LHCN-M2 (cell line): Measurements from ENCODE around the gene PER1. TPM values are rescaled to one million over a fixed set of nuclear protein-coding genes. Genes with fewer than 3 reads are reported as not detected.

Source experiments
- DNase-seq: peaks from one replicate; pipeline ENCODE4 v3.0.0-alpha.2; 2012; ENCODE audit warnings: low read depth
- polyA plus RNA-seq: library from polyadenylated mRNA; unstranded; fragments of >200 nt; gene quantifications from one replicate; pipeline ENCODE4 v1.2.1, GENCODE V29; 2012; ENCODE audit warnings: missing spikeins
- total RNA-seq: library from RNA; depleted of rRNA; stranded (reverse); fragments of >200 nt; gene quantifications from 2 replicates; pipeline ENCODE4 v1.2.3, GENCODE V29; 2014; rRNA removed

Gene PER1, protein sequence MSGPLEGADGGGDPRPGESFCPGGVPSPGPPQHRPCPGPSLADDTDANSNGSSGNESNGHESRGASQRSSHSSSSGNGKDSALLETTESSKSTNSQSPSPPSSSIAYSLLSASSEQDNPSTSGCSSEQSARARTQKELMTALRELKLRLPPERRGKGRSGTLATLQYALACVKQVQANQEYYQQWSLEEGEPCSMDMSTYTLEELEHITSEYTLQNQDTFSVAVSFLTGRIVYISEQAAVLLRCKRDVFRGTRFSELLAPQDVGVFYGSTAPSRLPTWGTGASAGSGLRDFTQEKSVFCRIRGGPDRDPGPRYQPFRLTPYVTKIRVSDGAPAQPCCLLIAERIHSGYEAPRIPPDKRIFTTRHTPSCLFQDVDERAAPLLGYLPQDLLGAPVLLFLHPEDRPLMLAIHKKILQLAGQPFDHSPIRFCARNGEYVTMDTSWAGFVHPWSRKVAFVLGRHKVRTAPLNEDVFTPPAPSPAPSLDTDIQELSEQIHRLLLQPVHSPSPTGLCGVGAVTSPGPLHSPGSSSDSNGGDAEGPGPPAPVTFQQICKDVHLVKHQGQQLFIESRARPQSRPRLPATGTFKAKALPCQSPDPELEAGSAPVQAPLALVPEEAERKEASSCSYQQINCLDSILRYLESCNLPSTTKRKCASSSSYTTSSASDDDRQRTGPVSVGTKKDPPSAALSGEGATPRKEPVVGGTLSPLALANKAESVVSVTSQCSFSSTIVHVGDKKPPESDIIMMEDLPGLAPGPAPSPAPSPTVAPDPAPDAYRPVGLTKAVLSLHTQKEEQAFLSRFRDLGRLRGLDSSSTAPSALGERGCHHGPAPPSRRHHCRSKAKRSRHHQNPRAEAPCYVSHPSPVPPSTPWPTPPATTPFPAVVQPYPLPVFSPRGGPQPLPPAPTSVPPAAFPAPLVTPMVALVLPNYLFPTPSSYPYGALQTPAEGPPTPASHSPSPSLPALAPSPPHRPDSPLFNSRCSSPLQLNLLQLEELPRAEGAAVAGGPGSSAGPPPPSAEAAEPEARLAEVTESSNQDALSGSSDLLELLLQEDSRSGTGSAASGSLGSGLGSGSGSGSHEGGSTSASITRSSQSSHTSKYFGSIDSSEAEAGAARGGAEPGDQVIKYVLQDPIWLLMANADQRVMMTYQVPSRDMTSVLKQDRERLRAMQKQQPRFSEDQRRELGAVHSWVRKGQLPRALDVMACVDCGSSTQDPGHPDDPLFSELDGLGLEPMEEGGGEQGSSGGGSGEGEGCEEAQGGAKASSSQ (N-terminal part only)
- total RNA-seq = 12.6 and 18.2 TPM in 2 replicates
- 13.0 TPM for polyA plus RNA-seq

DNA sequence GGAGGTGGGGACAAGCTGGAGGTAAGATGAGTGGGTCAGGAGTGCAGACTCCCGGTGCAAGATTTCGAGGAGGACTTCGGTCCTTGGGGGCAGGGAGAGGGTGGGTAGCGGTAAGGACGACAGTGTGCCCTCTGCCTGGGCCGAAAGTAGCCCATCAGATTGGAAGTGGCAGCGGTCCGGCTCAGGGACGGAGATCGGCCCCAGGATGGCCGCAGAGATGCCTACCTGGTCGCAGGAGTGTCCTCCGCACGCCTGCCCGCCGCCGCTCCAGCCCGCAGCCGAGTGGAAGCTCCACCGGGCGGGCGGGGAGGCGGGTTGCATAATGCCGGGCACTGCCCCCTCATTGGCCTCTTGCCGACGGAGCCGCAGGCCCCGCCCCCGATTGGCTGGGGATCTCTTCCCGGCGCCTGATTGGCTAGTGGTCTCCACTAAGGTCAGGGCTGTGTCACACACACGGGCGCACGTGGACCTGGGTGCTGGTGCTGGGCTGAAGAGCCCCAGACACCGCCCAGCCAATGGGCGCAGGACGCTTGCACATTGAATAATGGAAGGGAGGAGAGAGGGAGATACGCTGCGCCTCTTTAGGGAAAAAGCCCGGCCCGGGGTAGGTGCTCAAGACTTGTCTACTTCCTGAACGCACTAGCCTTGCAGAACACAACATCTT is at the start of gene PER1:
Gene PER1 (minus strand): TSS at position 293 of the 664 bp plus-strand sequence. CDS start 1,698 bp downstream, outside the sequence.
- DNase-seq = peak; percentile 95

DNA sequence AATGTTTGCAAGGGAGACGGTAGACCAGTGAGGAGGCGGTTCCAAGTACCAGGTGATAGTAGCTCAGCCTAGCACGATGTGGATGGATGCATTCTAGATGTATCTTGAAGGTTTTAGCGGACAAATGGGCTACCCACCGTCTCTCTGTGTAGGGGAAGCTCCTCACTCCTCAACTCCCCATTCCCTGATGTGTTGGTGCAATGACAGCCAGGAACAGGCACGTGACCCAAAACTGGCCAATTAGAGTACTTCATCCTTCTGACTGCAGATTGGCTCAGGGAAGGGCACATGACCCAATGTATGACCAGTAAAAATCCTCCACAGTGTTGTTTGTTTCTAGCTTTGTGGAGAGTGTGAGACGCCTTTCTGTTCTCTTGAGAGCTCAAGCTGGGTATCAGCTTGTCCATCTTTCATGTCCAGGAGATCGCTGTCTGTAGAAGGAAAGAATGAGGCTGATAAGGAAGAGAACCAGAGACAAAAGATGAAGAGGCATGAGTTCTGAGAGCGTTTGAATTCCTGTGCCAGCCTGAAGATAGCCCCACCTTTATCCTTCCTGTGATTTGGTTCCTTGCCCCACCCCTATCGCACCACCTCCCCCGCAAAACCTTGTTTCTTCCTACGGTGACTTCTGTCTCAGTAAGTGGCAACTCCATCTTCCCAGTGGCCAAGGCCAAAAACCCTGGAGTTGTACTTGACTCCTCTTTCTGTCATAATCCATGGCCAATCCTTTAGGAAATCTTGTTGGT is 40.0 kb upstream of the PER1 start:
- peak; percentile 78 for DNase-seq

DNA sequence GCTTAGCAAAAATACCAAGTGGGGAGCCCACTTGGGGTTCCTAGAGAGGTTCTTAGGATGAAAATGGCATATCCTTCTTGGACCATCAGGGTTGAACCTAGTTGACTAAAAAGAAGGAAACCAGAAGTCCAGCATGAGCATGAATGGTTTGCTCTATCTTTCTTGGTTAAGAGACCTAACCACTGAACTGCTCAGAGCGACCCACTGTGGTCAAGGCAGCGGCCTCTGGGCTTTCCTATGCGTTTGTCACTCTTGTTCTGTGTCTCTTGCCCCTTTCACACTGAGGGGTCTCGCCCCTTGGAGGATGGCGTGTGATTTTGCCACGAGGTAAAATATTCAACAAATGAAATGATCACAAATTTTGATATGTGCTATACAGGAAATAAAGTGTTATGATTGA is 38.3 kb upstream of the PER1 start:
- DNase-seq = no peak

DNA sequence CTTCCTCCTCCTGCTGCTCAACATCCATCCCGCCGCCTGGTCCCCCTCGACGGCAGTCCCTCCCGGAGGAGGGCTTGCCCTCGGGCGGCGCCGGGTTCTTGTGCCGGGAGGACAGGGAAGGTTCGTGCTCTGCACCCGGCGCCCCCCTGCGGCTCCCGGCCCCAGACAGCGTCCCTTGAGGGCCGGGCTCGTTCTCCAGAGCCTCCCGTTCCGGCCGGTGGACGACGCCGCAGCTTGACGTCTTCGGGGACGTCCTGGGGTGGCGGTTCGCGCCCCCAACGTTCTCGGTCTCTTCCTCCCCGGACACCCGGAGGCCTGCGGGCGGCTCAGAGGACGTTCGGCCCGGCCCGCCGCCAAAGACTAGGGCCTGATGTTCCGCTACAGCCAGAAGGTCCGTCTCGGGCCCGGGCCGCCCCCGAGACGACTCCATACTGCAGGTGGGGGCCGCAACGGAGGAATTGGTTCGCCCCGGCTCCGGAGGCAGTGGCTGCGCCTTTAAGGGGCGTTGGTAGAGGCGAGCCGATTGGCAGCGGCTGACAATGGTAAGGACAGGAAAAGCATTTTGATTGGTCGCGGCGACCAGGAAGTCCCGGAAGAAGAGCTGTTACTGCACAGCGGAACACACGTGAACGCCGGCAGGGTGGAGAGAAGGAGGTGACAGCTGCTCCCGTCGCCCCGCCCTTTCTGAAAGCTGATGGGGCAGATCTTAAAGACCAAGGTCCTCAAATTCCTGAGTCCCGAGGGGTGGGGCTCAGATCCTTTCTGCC is 37.7 kb upstream of the PER1 start, which contains the start of gene BORCS6:
Gene BORCS6 (minus strand): TSS at position 470 of the 767 bp plus-strand sequence. CDS start 40 bp downstream, at position 430.
- peak; percentile 98 for DNase-seq

DNA sequence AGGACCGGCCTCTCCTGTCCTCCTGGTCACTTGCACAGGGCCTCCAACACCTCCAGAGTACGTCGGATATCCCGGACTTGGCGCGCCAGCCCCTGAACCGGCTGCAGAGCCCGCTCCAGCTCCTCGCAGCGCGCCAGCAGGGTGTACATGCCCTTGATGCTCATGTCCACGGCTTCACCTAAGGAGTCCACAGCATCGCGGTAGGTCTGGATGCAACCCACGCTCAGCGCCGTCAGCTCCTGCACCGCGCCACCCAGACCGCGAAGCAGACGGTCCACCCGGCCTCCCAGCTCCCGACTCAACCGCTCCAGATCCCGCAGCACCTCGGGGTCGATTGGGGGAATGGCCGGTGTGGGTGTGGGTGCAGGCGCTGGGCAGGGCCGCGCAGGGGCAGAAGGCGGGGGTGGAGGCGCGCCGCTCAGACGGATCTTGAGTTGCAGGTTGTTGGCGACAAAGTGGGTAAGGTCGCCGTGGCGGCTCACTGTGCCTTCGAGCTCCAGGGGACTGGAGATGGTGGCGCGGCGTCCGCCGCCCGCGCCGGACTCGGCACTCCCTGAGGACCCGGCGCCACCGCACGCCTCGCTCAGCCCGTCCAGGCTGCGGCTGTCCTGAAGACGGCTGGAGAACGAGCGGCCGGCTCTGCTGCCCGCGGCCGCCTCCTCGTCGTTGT is 37.0 kb upstream of the PER1 start:
- DNase-seq = no peak

GRCh38 chr17:8188263-8188839 is 36.1 kb upstream of the PER1 start:
- no peak for DNase-seq

DNA sequence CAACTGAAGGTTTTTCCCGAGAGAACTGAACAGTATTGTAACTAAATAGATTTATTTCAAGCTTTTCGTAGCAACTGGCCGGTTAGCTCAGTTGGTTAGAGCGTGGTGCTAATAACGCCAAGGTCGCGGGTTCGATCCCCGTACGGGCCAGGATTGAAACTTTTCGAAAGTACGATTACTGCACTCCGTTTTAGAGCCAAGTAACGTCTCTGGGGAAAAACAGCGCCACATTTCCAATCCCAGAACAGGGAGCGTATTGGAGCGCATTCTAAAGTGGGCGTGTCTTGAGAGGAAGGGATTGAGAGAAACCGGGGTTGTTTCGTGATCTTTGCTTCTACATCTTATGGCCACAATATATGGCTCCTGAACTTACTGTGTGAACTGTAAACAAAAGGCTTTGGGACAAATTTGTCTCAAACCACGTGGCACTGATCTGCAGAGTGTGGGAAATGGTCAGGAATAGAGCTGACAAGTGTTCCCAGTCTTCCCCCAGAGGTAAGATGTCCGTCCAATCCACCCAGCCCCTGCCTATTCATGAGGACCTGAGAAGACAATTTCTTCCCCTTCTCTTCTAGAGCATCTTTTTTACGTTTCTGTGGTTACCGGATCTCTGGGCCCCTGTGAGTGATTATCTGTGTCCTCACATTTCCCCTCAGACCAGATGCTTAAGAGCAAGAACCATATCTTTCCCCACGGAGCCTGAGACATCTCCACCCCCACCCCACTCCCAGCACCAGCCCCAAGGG is 35.5 kb upstream of the PER1 start:
- peak; percentile 100 for DNase-seq

GRCh38 chr17:8186787-8187516 is 34.7 kb upstream of the PER1 start:
- DNase-seq = peak; percentile 95

DNA sequence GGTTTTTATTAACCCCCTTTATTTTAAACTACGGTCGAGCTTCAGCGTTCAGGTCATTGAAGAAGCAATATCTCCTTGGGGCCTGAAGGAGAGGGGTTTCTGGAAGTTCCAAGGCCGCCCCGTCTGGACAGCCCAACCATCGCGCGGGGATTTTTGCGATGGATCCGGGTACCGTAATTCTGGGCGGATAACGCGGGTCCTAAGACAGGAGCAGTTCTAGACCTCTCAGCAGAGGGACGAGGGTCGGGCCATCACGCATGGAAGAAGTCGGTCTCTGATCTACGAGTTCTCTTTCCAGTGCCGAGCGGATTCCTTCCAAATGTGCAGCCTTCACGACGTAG is 34.2 kb upstream of the PER1 start:
- DNase-seq = no peak

DNA sequence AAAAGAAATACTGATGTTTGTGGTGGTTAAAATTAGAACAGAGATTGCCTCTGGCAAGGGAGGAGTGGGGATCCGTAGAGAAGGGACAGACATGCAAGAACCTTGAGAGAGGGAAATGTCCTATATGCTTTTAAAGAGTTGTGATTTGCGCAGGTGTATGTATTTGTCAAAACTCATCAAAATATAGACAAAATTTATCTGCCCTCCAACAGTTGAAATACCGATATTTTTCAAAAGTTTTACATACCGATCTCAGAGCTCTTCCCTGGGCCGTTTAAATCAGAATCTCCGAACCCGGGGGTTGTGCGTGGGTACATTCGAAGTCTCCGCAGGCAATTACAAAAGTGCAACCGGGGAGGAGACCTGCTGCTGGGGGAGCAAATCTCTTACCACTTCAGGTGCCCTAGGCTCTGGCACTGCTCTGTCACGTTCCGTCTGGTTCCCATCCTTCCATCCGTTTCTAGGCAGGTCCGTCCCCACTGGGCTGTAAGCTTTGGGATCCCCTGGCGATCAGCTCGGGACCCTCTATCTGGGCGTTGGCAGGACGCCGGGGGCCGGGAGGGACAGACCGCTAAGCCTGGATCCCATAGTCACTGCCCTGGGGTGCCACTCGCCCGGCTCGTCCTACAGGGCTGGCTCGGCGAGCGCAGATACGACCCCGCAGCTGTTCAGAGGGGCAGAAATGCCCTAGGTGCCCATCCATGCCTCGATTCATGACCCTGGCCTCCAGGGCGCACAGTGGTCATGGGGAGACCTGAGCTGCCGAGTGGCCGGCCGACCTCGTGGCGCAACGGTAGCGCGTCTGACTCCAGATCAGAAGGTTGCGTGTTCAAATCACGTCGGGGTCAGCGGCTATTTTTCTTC is 33.6 kb upstream of the PER1 start:
- DNase-seq = peak; percentile 75

GRCh38 chr17:8176998-8177731 is 25.0 kb upstream of the PER1 start:
- no peak for DNase-seq

DNA sequence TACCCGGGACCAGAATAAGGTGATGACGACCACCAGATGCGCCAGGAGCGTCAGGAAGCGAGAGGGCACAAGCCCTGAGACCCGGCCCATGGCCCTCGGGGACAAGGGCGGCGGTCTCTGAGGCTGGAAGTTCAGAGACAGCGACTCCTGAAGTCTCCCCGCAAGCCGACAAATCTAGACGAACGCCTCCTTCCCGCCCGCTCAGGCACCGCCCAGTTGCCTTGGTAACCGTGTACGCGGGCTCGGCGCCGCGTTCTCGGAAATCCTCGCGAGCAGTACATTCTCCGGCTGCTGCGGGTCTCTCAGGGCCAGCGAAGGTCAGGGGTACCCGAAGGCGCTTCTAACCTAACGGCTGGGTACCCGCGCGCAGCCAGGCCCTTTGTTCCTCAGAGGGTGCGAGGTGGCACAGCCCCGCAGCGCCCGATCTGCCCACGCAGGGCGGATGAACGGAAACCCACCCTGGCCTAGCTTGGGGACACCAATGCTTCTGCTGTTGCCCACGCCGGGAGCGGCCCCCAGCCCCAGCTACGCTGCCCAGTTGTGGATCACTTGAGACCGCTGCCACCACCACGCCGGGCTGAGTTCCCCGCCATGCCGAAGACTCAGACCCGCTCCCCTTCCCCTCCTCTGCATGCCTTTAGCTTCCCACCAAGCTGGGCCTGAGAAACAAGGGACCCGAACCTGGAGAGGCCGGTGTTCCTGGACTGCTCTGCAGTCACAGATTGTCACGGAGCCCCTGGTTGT is 24.2 kb upstream of the PER1 start, which contains the start of gene TMEM107:
Gene TMEM107 (minus strand): TSS at position 184 of the 744 bp plus-strand sequence. CDS start 94 bp downstream, at position 90.
- peak; percentile 75 for DNase-seq

- no peak for DNase-seq
Observed at GRCh38 chr17:8175795-8176196, 23.6 kb upstream of the PER1 start.

DNA sequence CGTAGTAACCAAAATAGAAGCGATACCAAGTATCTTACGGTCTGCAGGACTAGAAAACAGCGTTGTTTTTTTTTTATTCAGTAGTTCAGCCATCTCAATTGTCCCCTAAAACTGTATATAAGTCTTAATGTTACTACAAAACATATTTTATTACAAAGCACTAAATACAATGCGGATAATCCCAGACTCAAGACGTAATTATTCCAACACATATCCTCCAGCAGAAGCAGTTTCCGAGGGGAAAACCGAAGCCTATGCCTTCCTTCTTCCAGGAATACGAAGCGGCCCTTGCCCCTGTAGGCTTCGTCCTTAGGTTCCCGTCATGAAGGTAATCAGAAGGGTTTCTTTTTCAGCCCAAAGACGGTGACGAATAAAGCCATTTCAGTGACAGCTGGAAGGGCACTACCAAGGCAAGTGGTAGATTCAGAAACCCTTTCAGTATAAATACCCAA is 21.7 kb upstream of the PER1 start:
- DNase-seq = no peak
